ENCODE results near the gene EVI5L.

Gene EVI5L

GRCh38 chr19:7900931-7901330, 70.9 kb downstream of the EVI5L start:
- H3K27me3 ChIP-seq (ENCODE audit: insufficient read depth, low read length, poor library complexity, severe bottlenecking), result no peaks in the 10 kb centered on the region
- no peak for TF ChIP-seq EZH2phosphoT487 (IDR thresholded peaks at IDR 0.05; ENCODE audit: borderline replicate concordance)
- no peak for TF ChIP-seq CTCF (conservative IDR thresholded peaks at IDR 0.05; ENCODE audit: low read length)
- H2AFZ ChIP-seq (ENCODE audit: low read length), result no peak overlapping the region
- H3K36me3 ChIP-seq (ENCODE audit: insufficient read depth, low read length), result no peaks in the 10 kb centered on the region
- H3K9me2 ChIP-seq (replicated peaks; ENCODE audit: low read depth, low read length), result no peaks in the 10 kb centered on the region
- no peaks in the 10 kb centered on the region for H3F3A ChIP-seq (ENCODE audit: low read depth)
- H3K79me2 ChIP-seq (ENCODE audit: insufficient read depth, low read length), result peaks cover 28% of the 10 kb centered on the region
- H3K4me1 ChIP-seq (ENCODE audit: insufficient read depth, low read length, poor library complexity, severe bottlenecking), result peaks cover 21% of the 10 kb centered on the region
- H3K9ac ChIP-seq (ENCODE audit: low read depth, low read length, poor library complexity, severe bottlenecking), result no peak overlapping the region
- no peak overlapping the region for H3K4me3 ChIP-seq (ENCODE audit: low read length, poor library complexity, severe bottlenecking)
- no peak overlapping the region for H3K4me2 ChIP-seq (ENCODE audit: low read depth, low read length, poor library complexity, severe bottlenecking)
- H4K20me1 ChIP-seq (ENCODE audit: insufficient read depth, low read length, poor library complexity, severe bottlenecking), result peaks cover 20% of the 10 kb centered on the region
- H3K9me3 ChIP-seq (ENCODE audit: insufficient read depth, low read depth, low read length), result no peaks in the 10 kb centered on the region

DNA sequence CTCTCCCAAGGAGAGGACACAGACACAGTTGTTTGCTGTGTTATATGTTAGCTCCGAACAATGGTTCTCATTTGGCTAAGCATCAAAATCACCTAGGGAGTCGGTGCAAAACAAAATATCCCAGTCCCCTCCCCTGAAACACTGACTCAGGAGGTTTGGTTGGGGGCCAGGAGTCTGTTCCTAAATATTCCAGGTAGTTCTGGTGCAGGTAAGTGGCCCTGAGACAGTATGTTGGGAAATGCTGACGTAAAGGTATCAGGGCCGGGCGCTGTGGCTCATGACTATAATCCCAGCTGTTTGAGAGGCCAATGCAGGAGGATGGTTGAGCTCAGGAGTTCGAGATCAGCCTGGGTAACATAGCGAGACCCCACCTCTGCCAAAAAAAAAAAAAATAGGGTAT, 71.3 kb downstream of the EVI5L start:
- H3K9me3 ChIP-seq (ENCODE audit: insufficient read depth, low read depth, low read length), result no peaks in the 10 kb centered on the region
- no peaks in the 10 kb centered on the region for H3K36me3 ChIP-seq (ENCODE audit: insufficient read depth, low read length)
- no peaks in the 10 kb centered on the region for H3K9me2 ChIP-seq (replicated peaks; ENCODE audit: low read depth, low read length)
- H3K4me2 ChIP-seq (ENCODE audit: low read depth, low read length, poor library complexity, severe bottlenecking), result no peak overlapping the region
- peaks cover 24% of the 10 kb centered on the region for H4K20me1 ChIP-seq (ENCODE audit: insufficient read depth, low read length, poor library complexity, severe bottlenecking)
- no peaks in the 10 kb centered on the region for H3F3A ChIP-seq (ENCODE audit: low read depth)
- no peak overlapping the region for H2AFZ ChIP-seq (ENCODE audit: low read length)
- no peak for TF ChIP-seq EZH2phosphoT487 (IDR thresholded peaks at IDR 0.05; ENCODE audit: borderline replicate concordance)
- no peak for TF ChIP-seq CTCF (conservative IDR thresholded peaks at IDR 0.05; ENCODE audit: low read length)
- peaks cover 25% of the 10 kb centered on the region for H3K4me1 ChIP-seq (ENCODE audit: insufficient read depth, low read length, poor library complexity, severe bottlenecking)
- no peaks in the 10 kb centered on the region for H3K27me3 ChIP-seq (ENCODE audit: insufficient read depth, low read length, poor library complexity, severe bottlenecking)
- H3K79me2 ChIP-seq (ENCODE audit: insufficient read depth, low read length), result peaks cover 32% of the 10 kb centered on the region
- no peak overlapping the region for H3K4me3 ChIP-seq (ENCODE audit: low read length, poor library complexity, severe bottlenecking)
- no peak overlapping the region for H3K9ac ChIP-seq (ENCODE audit: low read depth, low read length, poor library complexity, severe bottlenecking)

DNA sequence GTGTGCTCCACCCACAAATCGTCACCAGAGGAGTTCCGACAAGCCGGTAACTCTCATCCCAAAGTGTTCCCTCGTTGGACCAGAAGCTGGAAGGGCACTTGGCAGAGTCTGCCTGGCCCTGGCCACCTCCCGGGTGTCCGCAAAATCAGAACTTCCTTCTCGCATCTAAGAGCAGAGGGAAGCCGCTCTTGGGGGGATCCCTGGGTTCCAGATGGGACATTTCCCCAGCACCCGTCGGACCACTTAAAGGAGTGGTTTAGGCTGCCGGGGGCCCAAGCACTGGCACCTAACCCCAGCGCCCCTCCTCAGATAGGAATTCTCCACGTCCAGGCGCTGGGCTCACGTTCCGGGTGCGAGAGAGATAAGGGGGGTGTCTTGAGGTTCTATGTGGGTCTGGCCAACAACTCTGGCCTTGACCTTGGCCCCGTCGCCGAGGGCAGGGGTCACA, 72.8 kb downstream of the EVI5L start:
- TF ChIP-seq CTCF (conservative IDR thresholded peaks at IDR 0.05; ENCODE audit: low read length) (no peak), EZH2phosphoT487 (IDR thresholded peaks at IDR 0.05; ENCODE audit: borderline replicate concordance) (no peak)
- Histone ChIP-seq H3K9me2 (replicated peaks; ENCODE audit: low read depth, low read length) (no peaks in the 10 kb centered on the region), H3K9me3 (ENCODE audit: insufficient read depth, low read depth, low read length) (no peaks in the 10 kb centered on the region), H2AFZ (ENCODE audit: low read length) (peak overlapping the region; percentile 95), H4K20me1 (ENCODE audit: insufficient read depth, low read length, poor library complexity, severe bottlenecking) (peaks cover 30% of the 10 kb centered on the region), H3K4me3 (ENCODE audit: low read length, poor library complexity, severe bottlenecking) (peak overlapping the region; percentile 91), H3F3A (ENCODE audit: low read depth) (no peaks in the 10 kb centered on the region), H3K27me3 (ENCODE audit: insufficient read depth, low read length, poor library complexity, severe bottlenecking) (no peaks in the 10 kb centered on the region), H3K36me3 (ENCODE audit: insufficient read depth, low read length) (no peaks in the 10 kb centered on the region), H3K4me1 (ENCODE audit: insufficient read depth, low read length, poor library complexity, severe bottlenecking) (peaks cover 25% of the 10 kb centered on the region), H3K4me2 (ENCODE audit: low read depth, low read length, poor library complexity, severe bottlenecking) (peak overlapping the region; percentile 95), H3K79me2 (ENCODE audit: insufficient read depth, low read length) (peaks cover 45% of the 10 kb centered on the region), H3K9ac (ENCODE audit: low read depth, low read length, poor library complexity, severe bottlenecking) (peak overlapping the region; percentile 92)
